Measurements from ENCODE around the gene DIP2C.

Gene DIP2C

DNA sequence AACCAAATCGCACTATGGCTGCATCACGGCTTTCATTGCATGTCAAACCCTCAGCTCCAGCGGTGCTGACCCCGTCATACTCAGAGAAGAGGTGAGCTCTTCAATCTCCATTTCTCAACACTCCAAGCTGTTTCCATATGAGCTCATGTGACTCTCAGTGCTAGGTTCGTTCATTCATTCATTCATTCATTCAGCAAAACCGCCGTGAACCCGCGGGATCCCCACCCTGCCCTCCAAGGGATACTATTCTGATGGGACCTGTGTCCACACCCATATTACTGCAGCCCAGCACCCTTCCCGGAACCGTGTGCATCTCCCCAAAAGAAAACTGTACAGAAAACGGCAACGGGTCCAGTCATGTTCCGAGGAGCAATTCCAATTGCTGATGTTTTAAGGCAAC lies 184.7 kb downstream of the DIP2C start:
- H2AFZ ChIP-seq (ENCODE audit: low read length) = no peak overlapping the region
- H3K79me2 ChIP-seq (ENCODE audit: insufficient read depth, low read length) = no peaks in the 10 kb centered on the region
- H3K4me2 ChIP-seq (ENCODE audit: low read depth, low read length, poor library complexity, severe bottlenecking) = no peak overlapping the region
- H3K9me2 ChIP-seq (replicated peaks; ENCODE audit: low read depth, low read length) = no peaks in the 10 kb centered on the region
- H3K36me3 ChIP-seq (ENCODE audit: insufficient read depth, low read length) = no peaks in the 10 kb centered on the region
- no peaks in the 10 kb centered on the region for H4K20me1 ChIP-seq (ENCODE audit: insufficient read depth, low read length, poor library complexity, severe bottlenecking)
- H3K9ac ChIP-seq (ENCODE audit: low read depth, low read length, poor library complexity, severe bottlenecking) = no peak overlapping the region
- H3F3A ChIP-seq (ENCODE audit: low read depth) = no peaks in the 10 kb centered on the region
- peaks cover 39% of the 10 kb centered on the region for H3K4me1 ChIP-seq (ENCODE audit: insufficient read depth, low read length, poor library complexity, severe bottlenecking)
- H3K4me3 ChIP-seq (ENCODE audit: low read length, poor library complexity, severe bottlenecking) = no peak overlapping the region
- no peaks in the 10 kb centered on the region for H3K9me3 ChIP-seq (ENCODE audit: insufficient read depth, low read depth, low read length)
- TF ChIP-seq EZH2phosphoT487 (IDR thresholded peaks at IDR 0.05; ENCODE audit: borderline replicate concordance) (no peak), CTCF (conservative IDR thresholded peaks at IDR 0.05; ENCODE audit: low read length) (no peak)
- no peaks in the 10 kb centered on the region for H3K27me3 ChIP-seq (ENCODE audit: insufficient read depth, low read length, poor library complexity, severe bottlenecking)

DNA sequence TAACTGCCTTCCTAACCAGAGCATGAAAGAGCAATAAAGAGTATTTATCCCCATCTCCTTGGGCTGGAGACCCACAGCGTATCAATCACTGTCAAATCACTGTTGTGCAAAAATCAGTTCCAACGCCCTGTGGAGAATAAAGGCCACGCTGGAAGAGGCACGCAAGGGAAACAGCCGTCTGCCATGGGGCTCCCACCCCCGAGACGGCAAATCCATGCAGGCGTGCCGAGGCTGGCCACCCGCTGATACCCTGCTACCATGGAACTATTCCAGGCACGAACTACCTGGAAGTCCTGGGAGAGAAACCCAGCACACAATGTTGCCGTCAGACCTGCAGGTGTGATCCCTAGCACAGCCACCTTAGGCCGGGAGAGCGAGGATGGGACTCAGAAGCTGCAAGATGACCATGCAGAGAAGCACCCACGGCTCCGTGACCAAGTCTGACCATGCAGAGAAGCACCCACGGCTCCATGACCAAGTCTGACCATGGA lies 185.3 kb downstream of the DIP2C start:
- H3F3A ChIP-seq (ENCODE audit: low read depth) = no peaks in the 10 kb centered on the region
- H4K20me1 ChIP-seq (ENCODE audit: insufficient read depth, low read length, poor library complexity, severe bottlenecking) = no peaks in the 10 kb centered on the region
- TF ChIP-seq CTCF (conservative IDR thresholded peaks at IDR 0.05; ENCODE audit: low read length) (no peak), EZH2phosphoT487 (IDR thresholded peaks at IDR 0.05; ENCODE audit: borderline replicate concordance) (no peak)
- peaks cover 44% of the 10 kb centered on the region for H3K4me1 ChIP-seq (ENCODE audit: insufficient read depth, low read length, poor library complexity, severe bottlenecking)
- no peak overlapping the region for H3K4me2 ChIP-seq (ENCODE audit: low read depth, low read length, poor library complexity, severe bottlenecking)
- no peak overlapping the region for H3K9ac ChIP-seq (ENCODE audit: low read depth, low read length, poor library complexity, severe bottlenecking)
- H3K36me3 ChIP-seq (ENCODE audit: insufficient read depth, low read length) = no peaks in the 10 kb centered on the region
- H3K27me3 ChIP-seq (ENCODE audit: insufficient read depth, low read length, poor library complexity, severe bottlenecking) = no peaks in the 10 kb centered on the region
- no peaks in the 10 kb centered on the region for H3K9me3 ChIP-seq (ENCODE audit: insufficient read depth, low read depth, low read length)
- no peak overlapping the region for H2AFZ ChIP-seq (ENCODE audit: low read length)
- H3K4me3 ChIP-seq (ENCODE audit: low read length, poor library complexity, severe bottlenecking) = no peak overlapping the region
- no peaks in the 10 kb centered on the region for H3K9me2 ChIP-seq (replicated peaks; ENCODE audit: low read depth, low read length)
- no peaks in the 10 kb centered on the region for H3K79me2 ChIP-seq (ENCODE audit: insufficient read depth, low read length)

DNA sequence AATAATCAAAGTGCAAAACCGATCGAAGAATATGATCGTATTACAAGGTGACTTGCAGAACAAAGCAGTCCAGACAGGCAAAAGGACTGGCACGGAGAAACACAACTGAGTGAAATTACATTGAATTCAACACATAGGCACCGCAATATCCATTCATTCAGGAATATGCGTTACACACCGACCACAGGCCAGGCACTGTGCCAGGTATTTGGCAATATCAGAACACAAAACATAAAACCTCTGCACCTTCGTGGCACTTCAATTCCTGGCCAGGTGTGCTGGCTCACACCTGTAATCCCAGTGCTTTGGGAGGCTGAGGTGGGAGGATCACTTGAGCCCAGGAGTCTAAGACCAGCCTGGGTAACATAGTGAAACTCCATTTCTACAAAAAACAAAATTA lies 187.9 kb downstream of the DIP2C start:
- Histone ChIP-seq H3K79me2 (ENCODE audit: insufficient read depth, low read length) (no peaks in the 10 kb centered on the region), H3K4me3 (ENCODE audit: low read length, poor library complexity, severe bottlenecking) (peak overlapping the region; percentile 50), H3K4me1 (ENCODE audit: insufficient read depth, low read length, poor library complexity, severe bottlenecking) (peaks cover 48% of the 10 kb centered on the region), H3K9me3 (ENCODE audit: insufficient read depth, low read depth, low read length) (no peaks in the 10 kb centered on the region), H3K9ac (ENCODE audit: low read depth, low read length, poor library complexity, severe bottlenecking) (no peak overlapping the region), H3K27me3 (ENCODE audit: insufficient read depth, low read length, poor library complexity, severe bottlenecking) (no peaks in the 10 kb centered on the region), H2AFZ (ENCODE audit: low read length) (no peak overlapping the region), H4K20me1 (ENCODE audit: insufficient read depth, low read length, poor library complexity, severe bottlenecking) (no peaks in the 10 kb centered on the region), H3F3A (ENCODE audit: low read depth) (no peaks in the 10 kb centered on the region), H3K4me2 (ENCODE audit: low read depth, low read length, poor library complexity, severe bottlenecking) (peak overlapping the region; percentile 73), H3K9me2 (replicated peaks; ENCODE audit: low read depth, low read length) (no peaks in the 10 kb centered on the region), H3K36me3 (ENCODE audit: insufficient read depth, low read length) (no peaks in the 10 kb centered on the region)
- no peak for TF ChIP-seq CTCF (conservative IDR thresholded peaks at IDR 0.05; ENCODE audit: low read length)
- no peak for TF ChIP-seq EZH2phosphoT487 (IDR thresholded peaks at IDR 0.05; ENCODE audit: borderline replicate concordance)

Data from Loucy (cell line).